ENCODE measurements around the gene NOXO1.

The NOXO1 gene

GRCh38 chr16:1993731-1994131 is 12.5 kb upstream of the NOXO1 start:
- DNase-seq (ENCODE audit: low read depth), result no peak
- no peak overlapping the region for H3K4me3 ChIP-seq (replicated peaks; ENCODE audit: low read depth, low read length)
- TF ChIP-seq CTCF (IDR thresholded peaks at IDR 0.05; ENCODE audit: low read length, missing control alignments), result no peak

GRCh38 chr16:1992704-1993317 is 11.5 kb upstream of the NOXO1 start:
- no peak for TF ChIP-seq CTCF (IDR thresholded peaks at IDR 0.05; ENCODE audit: low read length, missing control alignments)
- DNase-seq (ENCODE audit: low read depth), result no peak
- no peak overlapping the region for H3K4me3 ChIP-seq (replicated peaks; ENCODE audit: low read depth, low read length)

- peak overlapping the region; percentile 22 for H3K4me3 ChIP-seq (replicated peaks; ENCODE audit: low read depth, low read length)
- no peak for TF ChIP-seq CTCF (IDR thresholded peaks at IDR 0.05; ENCODE audit: low read length, missing control alignments)
- DNase-seq (ENCODE audit: low read depth), result peak; percentile 94
Observed at GRCh38 chr16:1991948-1992703, 10.9 kb upstream of the NOXO1 start.

GRCh38 chr16:1991588-1991947 is 10.3 kb upstream of the NOXO1 start:
- H3K4me3 ChIP-seq (replicated peaks; ENCODE audit: low read depth, low read length), result peak overlapping the region; percentile 22
- no peak for DNase-seq (ENCODE audit: low read depth)
- no peak for TF ChIP-seq CTCF (IDR thresholded peaks at IDR 0.05; ENCODE audit: low read length, missing control alignments)

GRCh38 chr16:1991135-1991551 is 9.9 kb upstream of the NOXO1 start:
- DNase-seq (ENCODE audit: low read depth), result no peak

GRCh38 chr16:1990351-1991134 is 9.3 kb upstream of the NOXO1 start:
- no peak for DNase-seq (ENCODE audit: low read depth)
- H3K4me3 ChIP-seq (replicated peaks; ENCODE audit: low read depth, low read length), result no peak overlapping the region
- TF ChIP-seq CTCF (IDR thresholded peaks at IDR 0.05; ENCODE audit: low read length, missing control alignments), result no peak

More at GRCh38 chr16:1991135-1991551, 9.9 kb upstream of the NOXO1 start:
- H3K4me3 ChIP-seq (replicated peaks; ENCODE audit: low read depth, low read length), result no peak overlapping the region
- no peak for TF ChIP-seq CTCF (IDR thresholded peaks at IDR 0.05; ENCODE audit: low read length, missing control alignments)
